Transverse colon (tissue), 4 donors: ENCODE data around the gene GATA3. TPM values are rescaled to one million over a fixed set of nuclear protein-coding genes. Genes with fewer than 3 reads are reported as not detected.

ENCODE experiments used
- DNase-seq: peaks from one replicate; pipeline ENCODE4 v3.0.0-alpha.2; 2019
- H3K27ac ChIP-seq, 4 donors: fragments of 200-600 bp; sonication (generic); 2 replicates each; pipeline ENCODE4 v1.5.1; 2016 to 2018; ENCODE audit warnings: inconsistent platforms in 4 of 4
- H3K27me3 ChIP-seq: fragments of 200-600 bp; sonication (generic); 2 replicates; pipeline ENCODE4 v1.5.1; 2017; ENCODE audit warnings: inconsistent platforms
- H3K36me3 ChIP-seq, 4 donors: fragments of 200-600 bp; sonication (generic); 2 replicates each; pipeline ENCODE4 v1.5.1; 2017 to 2019; ENCODE audit warnings: inconsistent platforms in 4 of 4
- H3K4me1 ChIP-seq, 4 donors: fragments of 200-600 bp; sonication (generic); 2 replicates each; pipeline ENCODE4 v1.5.1; 2017 to 2020; ENCODE audit warnings: inconsistent platforms in 4 of 4
- H3K4me3 ChIP-seq, 4 donors: fragments of 200-600 bp; sonication (generic); 1 replicate in 1 of 4; 2 replicates in 3 of 4; pipeline versions ENCODE4 v1.5.1 to v1.6.1; 2017 to 2019; ENCODE audit warnings: inconsistent platforms in 4 of 4
- H3K9me3 ChIP-seq, 2 donors: fragments of 200-600 bp; sonication (generic); 2 replicates each; pipeline ENCODE4 v1.5.1; 2017 to 2019; ENCODE audit warnings: inconsistent platforms in 2 of 2
- CTCF ChIP-seq, 5 experiments: fragments of 200-600 bp in 3 of 5; fragments of 450-650 bp in 2 of 5; sonication (generic) in 3 of 5; IDR thresholded peaks; 1 replicate in 2 of 5; 2 replicates in 3 of 5; pipeline ENCODE4 v1.5.1; 2016 to 2017; ENCODE audit warnings: antibody characterized with exemption in 5 of 5, inconsistent platforms in 3 of 5, mild to moderate bottlenecking in 2 of 5, moderate library complexity in 1 of 5
- EP300 ChIP-seq: sonication (generic); formaldehyde crosslinking; IDR thresholded peaks from one replicate; pipeline ENCODE4 v1.6.1; 2017; ENCODE audit warnings: antibody characterized with exemption, low read depth
- POLR2A ChIP-seq: fragments of 450-650 bp; IDR thresholded peaks from one replicate; pipeline ENCODE4 v1.6.1; 2016; ENCODE audit warnings: antibody characterized with exemption, mild to moderate bottlenecking, moderate library complexity
- POLR2AphosphoS5 ChIP-seq, 3 donors: sonication (generic); formaldehyde crosslinking; IDR thresholded peaks; one replicate each; pipeline ENCODE4 v1.6.1; 2016; ENCODE audit warnings: antibody characterized with exemption in 3 of 3
- WGBS, 2 donors: methylation state at CpG; one replicate each; pipeline ENCODE4 v1.1.5; 2018; ENCODE audit warnings: low coverage in 1 of 2; 5-methylcytosine and 5-hydroxymethylcytosine counted together
- in situ Hi-C, 4 donors: fragments of 200-750 bp; cut with MboI; loops; one replicate each; pipeline versions ENCODE4 v1.15.0 to v1.15.1; 2017; ENCODE audit warnings: low sequenced_read_pairs in 3 of 4, low pct_ligation_motif_present in 1 of 4, low pct_unique_long_range_greater_than_20kb in 1 of 4
- intact Hi-C: fragments of 100-400 bp; cut with DNase I; formaldehyde crosslinking; loops from one replicate; pipeline ENCODE4 v1.15.1; 2023; ENCODE audit warnings: low total_unique reads
- total RNA-seq, 4 donors: library from RNA; depleted of rRNA; stranded (reverse); fragments of >200 nt; gene quantifications; one replicate each; pipeline ENCODE4 v1.1.0, GENCODE V29; 2016

Gene GATA3
- total RNA-seq, 4 donors from 2014 or later = 0.48 TPM; not detected in 3

GRCh38 chr10:8078027-8078426 is 23.5 kb downstream of the GATA3 start:
- 75 to 89% methylated on average over 1 of the region's 1 CpG for WGBS, 2 donors
- no peak overlapping the region for H3K4me3 ChIP-seq

GRCh38 chr10:8079126-8079525 is 24.6 kb downstream of the GATA3 start:
- in situ Hi-C loops = no loop called here
- no peak for TF ChIP-seq POLR2AphosphoS5 (IDR thresholded peaks at IDR 0.05)
- no peak for TF ChIP-seq EP300
- no peak for TF ChIP-seq CTCF (IDR thresholded peaks at IDR 0.05)
- TF ChIP-seq POLR2A = no peak
- Histone ChIP-seq H3K4me1 (no peaks in the 10 kb centered on the region), H3K27me3 (peaks cover 21% of the 10 kb centered on the region), H3K36me3 (no peaks in the 10 kb centered on the region), H3K4me3 (no peak overlapping the region), H3K27ac (no peak overlapping the region), H3K9me3 (no peaks in the 10 kb centered on the region)
- intact Hi-C loops = no loop called here
- DNase-seq = no peak
- 49% methylated on average over 3 of the region's 3 CpGs; no CpG with 5 or more reads in 1 of the 2 donors for WGBS, 2 donors

More at GRCh38 chr10:8078027-8078426, 23.5 kb downstream of the GATA3 start:
- DNase-seq = no peak
- Histone ChIP-seq H3K9me3 (no peaks in the 10 kb centered on the region), H3K4me1 (no peaks in the 10 kb centered on the region), H3K36me3 (no peaks in the 10 kb centered on the region), H3K27ac (no peak overlapping the region), H3K27me3 (peaks cover 21% of the 10 kb centered on the region)
- TF ChIP-seq EP300 (no peak), POLR2AphosphoS5 (IDR thresholded peaks at IDR 0.05) (no peak), POLR2A (no peak), CTCF (IDR thresholded peaks at IDR 0.05) (no peak)
- intact Hi-C loops (no loop called here), in situ Hi-C loops (no loop called here)

- DNase-seq = no peak
- in situ Hi-C loops = no loop called here
- Histone ChIP-seq H3K27me3 (peaks cover 9% of the 10 kb centered on the region), H3K9me3 (no peaks in the 10 kb centered on the region), H3K4me3 (no peak overlapping the region), H3K36me3 (no peaks in the 10 kb centered on the region), H3K27ac (no peak overlapping the region), H3K4me1 (no peaks in the 10 kb centered on the region)
- 47 to 49% methylated on average over 2 to 3 of the region's 3 CpGs for WGBS, 2 donors
- intact Hi-C loops = no loop called here
- no peak for TF ChIP-seq POLR2AphosphoS5 (IDR thresholded peaks at IDR 0.05)
- no peak for TF ChIP-seq EP300
- TF ChIP-seq CTCF (IDR thresholded peaks at IDR 0.05) = no peak
- no peak for TF ChIP-seq POLR2A
These were observed 30.3 kb downstream of the GATA3 start for GRCh38 chr10:8084799-8085198.

GRCh38 chr10:8085251-8085650 is 30.8 kb downstream of the GATA3 start:
- peaks cover 9% of the 10 kb centered on the region for H3K27me3 ChIP-seq
- no peak overlapping the region for H3K4me3 ChIP-seq
- in situ Hi-C loops (no loop called here), intact Hi-C loops (no loop called here)
- no peak overlapping the region for H3K27ac ChIP-seq
- 78 to 83% methylated on average over 2 to 4 of the region's 4 CpGs for WGBS, 2 donors
- H3K9me3 ChIP-seq = no peaks in the 10 kb centered on the region
- H3K4me1 ChIP-seq = no peaks in the 10 kb centered on the region
- DNase-seq = no peak
- TF ChIP-seq EP300 = no peak
- H3K36me3 ChIP-seq = no peaks in the 10 kb centered on the region

- intact Hi-C loops (no loop called here), in situ Hi-C loops (no loop called here)
- H3K9me3 ChIP-seq = no peaks in the 10 kb centered on the region
- no peaks in the 10 kb centered on the region for H3K4me1 ChIP-seq
- H3K27ac ChIP-seq = no peak overlapping the region
- H3K27me3 ChIP-seq = peaks cover 8% of the 10 kb centered on the region
- H3K36me3 ChIP-seq = no peaks in the 10 kb centered on the region
- 81 to 91% methylated on average over 5 of the region's 5 CpGs for WGBS, 2 donors
- no peak for TF ChIP-seq EP300
- no peak for TF ChIP-seq POLR2A
- TF ChIP-seq POLR2AphosphoS5 (IDR thresholded peaks at IDR 0.05) = no peak
- TF ChIP-seq CTCF (IDR thresholded peaks at IDR 0.05) = no peak
- no peak for DNase-seq
- no peak overlapping the region for H3K4me3 ChIP-seq
These were observed 31.8 kb downstream of the GATA3 start for GRCh38 chr10:8086315-8086714.
